ENCODE data around the gene LIMS1.

GRCh38 chr2:108485253-108485652, 49.0 kb upstream of the LIMS1 start:
- no peak for TF ChIP-seq CTCF (IDR thresholded peaks at IDR 0.05 in 4 of 5, conservative IDR thresholded peaks at IDR 0.05 in 1 of 5)
- no peak for TF ChIP-seq POLR2A (IDR thresholded peaks at IDR 0.05)

Data from gastrocnemius medialis (tissue), 4 donors.